Fibroblast of peridontal ligament (primary cell): Measurements from ENCODE around the gene E2F1.

Experiments
- DNase-seq: peaks from one replicate; pipeline ENCODE4 v3.0.0-alpha.2; 2010; ENCODE audit errors: extremely low read depth

The E2F1 gene

GRCh38 chr20:33672426-33673113, 13.6 kb downstream of the E2F1 start:
- DNase-seq: no peak

- no peak for DNase-seq
Measured at GRCh38 chr20:33671573-33672288, 14.5 kb downstream of the E2F1 start.

GRCh38 chr20:33670715-33671499, 15.3 kb downstream of the E2F1 start:
- no peak for DNase-seq

GRCh38 chr20:33669873-33670640, 16.1 kb downstream of the E2F1 start:
- no peak for DNase-seq

- DNase-seq: no peak
Measured at GRCh38 chr20:33669224-33669623, 17.0 kb downstream of the E2F1 start.

- no peak for DNase-seq
Measured at GRCh38 chr20:33668466-33669155, 17.6 kb downstream of the E2F1 start.

- peak; percentile 61 for DNase-seq
Measured at GRCh38 chr20:33667676-33668465, 18.3 kb downstream of the E2F1 start.

- no peak for DNase-seq
Measured at GRCh38 chr20:33667245-33667675, 18.9 kb downstream of the E2F1 start.

- peak; percentile 98 for DNase-seq
Measured at GRCh38 chr20:33666293-33667244, 19.6 kb downstream of the E2F1 start, which contains the start of gene ACTL10. Gene ACTL10, plus strand, starts transcription at chr20:33666943. Its CDS starts 555 bp downstream, at chr20:33667498.

GRCh38 chr20:33664762-33665144, 21.4 kb downstream of the E2F1 start:
- no peak for DNase-seq

- DNase-seq: no peak
Measured at GRCh38 chr20:33664085-33664761, 22.0 kb downstream of the E2F1 start.

GRCh38 chr20:33663161-33664084, 22.8 kb downstream of the E2F1 start:
- DNase-seq: peak; percentile 40

- DNase-seq: no peak
Measured at GRCh38 chr20:33662172-33662571, 24.0 kb downstream of the E2F1 start, which contains the start of gene C20orf144. Gene C20orf144, plus strand, starts transcription at chr20:33662327. Its CDS starts 19 bp downstream, at chr20:33662346.

GRCh38 chr20:33660685-33661058, 25.5 kb downstream of the E2F1 start:
- DNase-seq: no peak

GRCh38 chr20:33660035-33660684, 26.0 kb downstream of the E2F1 start:
- no peak for DNase-seq

GRCh38 chr20:33659341-33660034, 26.7 kb downstream of the E2F1 start:
- DNase-seq: no peak
